Stimulated activated CD8-positive, alpha-beta memory T cell treated with anti-CD3 and anti-CD28 coated beads, Interleukin-15, amount 100 ng/mL, for 1 hour (primary cell): ENCODE results near the gene MBOAT1.

Source experiments
- DNase-seq: peaks from one replicate; pipeline ENCODE4 v3.0.0-alpha.2; 2020; ENCODE audit warnings: low read depth

Gene MBOAT1

DNA sequence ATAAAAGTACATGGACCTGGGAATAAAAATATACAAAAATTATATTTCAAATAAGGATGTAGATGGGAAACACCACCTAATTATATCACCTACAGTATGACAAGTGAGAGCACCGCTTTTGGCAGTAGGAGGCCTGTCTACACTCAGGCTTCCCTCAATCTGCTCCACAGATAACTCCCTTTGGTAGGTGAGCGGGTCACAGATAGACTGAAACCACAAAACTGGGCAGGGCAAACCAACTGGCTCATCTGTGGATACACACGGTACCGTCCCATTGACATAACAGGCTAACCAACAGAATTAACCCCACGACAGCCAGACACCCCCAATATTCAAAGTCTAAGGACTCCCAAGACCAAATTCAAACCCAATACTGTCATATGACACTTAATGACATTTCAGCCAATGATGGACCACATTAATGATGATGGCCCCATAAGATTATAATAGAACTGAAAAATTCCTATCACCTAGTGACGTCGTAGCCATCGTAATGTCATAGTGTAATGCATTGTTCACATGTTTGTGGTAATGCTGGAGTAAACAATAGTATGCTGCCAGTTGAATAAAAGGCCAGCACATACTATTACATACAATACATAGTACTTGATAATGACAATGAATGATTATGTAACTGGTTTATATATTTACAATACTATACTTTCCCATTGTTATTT lies 109.7 kb downstream of the MBOAT1 start:
- DNase-seq = no peak

DNA sequence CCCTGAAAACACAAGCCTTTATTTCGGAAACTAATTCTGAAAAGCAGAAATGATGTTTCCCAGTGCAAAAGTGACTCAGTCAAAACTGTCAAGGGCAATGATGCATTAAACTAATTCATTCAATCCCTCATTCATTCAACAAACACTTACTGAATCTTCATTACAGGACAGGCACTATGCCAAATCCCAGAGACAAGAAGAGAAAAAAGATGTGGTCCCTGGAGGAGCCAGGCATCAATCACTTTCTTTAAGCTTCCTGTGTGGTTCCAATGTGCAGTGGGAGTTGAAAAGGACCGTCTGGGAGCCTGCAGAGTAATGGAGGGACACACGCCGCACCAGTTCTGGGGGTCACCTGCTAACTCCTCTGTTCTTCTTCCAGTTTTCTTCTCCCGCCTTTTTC lies 113.1 kb downstream of the MBOAT1 start:
- DNase-seq = no peak

DNA sequence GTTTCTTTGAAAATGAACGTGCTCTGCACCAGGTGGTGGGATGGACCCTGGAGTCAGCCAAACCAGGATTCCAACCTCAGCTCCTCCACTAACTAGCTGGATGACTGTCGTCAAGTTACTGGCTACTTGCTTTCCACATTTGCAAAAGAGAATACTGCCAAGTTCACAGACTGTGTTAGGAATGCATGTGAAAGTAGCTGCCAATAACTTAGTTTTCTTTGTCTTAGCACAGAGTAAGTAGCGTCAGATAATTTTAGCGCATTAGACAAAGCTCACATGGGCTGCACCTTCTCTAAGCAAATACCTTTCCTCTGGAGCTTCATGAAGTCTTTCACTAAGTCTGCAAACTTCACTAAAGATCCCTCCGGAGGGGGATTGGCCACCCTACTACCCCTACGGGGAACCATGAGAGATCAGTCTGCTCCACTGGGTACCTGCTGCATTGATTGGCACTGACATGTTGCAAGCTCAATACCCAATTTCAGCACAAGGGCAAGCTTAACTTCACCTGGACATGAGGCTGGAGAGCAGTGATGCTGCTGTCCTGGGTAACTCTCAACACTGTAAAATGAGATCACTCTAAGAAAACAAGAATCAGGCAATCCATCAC lies 113.9 kb downstream of the MBOAT1 start:
- DNase-seq = no peak

DNA sequence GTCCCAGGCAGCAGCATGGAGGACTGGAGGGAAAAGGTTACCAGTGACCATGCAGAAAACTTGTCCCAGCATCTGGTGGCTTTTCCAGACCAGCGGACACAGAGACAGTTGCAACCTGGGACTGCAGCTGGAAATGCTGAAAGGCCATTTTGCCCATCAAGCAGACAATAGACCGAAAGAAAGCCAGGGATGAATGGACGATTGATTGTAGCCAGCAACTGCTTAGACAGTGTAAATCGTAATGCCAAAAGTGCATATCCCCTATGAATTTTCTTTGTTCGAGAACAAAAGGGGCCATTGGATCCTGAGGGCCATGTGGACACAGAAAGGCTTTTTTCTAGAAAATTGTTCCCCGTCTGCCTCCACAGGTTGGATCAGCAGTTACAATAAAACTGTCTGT lies 115.7 kb downstream of the MBOAT1 start:
- DNase-seq = no peak

DNA sequence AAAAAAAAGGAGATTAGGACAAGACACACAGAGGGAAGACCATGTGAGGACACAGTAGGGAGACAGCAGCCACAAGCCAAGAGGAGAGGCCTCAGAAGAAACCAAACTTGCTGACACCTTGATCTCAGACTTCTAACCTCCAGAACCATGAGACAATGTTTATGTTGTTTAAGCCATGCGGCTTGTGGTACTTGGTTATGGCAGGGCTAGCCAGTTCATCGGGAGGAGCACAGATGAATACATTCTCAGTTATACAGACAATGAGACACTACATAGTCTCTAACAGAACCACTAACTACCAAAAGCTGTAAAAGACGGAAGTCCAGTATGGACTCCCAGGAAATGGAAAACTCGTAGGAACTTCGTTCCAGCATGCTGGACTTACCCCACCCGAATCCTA lies 116.8 kb downstream of the MBOAT1 start:
- no peak for DNase-seq

DNA sequence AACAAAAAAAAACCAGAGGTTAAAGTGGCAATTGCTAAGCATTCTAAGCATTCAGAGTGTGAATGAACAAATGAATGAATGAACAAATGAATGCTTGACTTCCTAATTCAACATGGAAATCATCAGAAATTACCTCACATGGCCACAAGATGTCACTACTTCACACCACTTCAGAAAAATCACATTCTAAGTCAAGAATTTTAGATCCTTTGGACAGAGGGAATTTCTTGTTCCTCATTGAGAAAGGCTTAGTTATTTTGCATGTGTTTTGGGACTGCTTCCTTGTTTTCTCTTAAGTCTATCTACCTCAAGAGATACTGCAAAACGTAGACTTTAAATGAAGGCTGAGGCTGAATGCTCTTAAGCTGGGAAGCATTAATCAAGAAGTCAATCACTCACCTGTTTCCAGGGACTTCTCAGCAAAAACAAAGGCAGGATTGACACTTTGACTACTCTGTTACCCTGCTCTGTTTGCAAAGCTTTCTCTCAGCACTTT lies 120.2 kb downstream of the MBOAT1 start:
- DNase-seq = no peak

DNA sequence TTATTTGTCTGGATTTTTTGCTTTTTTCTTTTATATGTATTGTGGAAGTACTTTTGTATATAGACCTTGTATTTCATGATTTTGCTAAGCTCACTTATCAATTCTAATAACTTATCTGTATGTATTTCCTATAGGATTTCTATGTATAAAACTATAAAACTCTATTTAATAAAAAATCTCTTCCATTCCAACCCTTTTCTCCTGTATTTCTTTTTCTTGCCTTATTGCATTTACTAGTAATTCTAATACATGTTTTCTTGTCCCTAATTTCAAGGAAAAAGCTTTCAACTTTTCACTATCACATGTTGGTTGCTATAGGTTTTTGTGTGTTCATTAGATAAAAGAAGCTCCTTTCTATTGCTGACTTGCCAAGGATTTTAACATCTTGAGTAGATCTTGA lies 125.3 kb downstream of the MBOAT1 start:
- DNase-seq = no peak

DNA sequence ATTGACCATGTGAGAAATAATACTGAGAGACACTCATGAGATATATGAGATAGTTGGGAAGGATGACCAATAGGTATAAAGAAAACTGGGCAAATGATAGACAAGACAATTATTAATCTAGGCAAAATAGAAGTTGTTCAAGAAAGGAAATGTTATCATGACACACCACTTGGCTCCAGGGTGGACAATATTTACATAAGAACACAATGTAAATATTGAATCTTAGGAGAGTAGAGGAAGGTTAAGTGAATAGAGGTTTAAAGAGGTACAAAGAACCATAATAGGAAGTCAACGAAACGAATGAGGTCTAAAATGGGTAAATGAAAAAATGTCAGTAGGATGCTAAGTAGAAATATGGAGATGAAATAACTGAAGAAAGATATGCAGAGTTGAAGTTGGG lies 126.5 kb downstream of the MBOAT1 start:
- DNase-seq = no peak

DNA sequence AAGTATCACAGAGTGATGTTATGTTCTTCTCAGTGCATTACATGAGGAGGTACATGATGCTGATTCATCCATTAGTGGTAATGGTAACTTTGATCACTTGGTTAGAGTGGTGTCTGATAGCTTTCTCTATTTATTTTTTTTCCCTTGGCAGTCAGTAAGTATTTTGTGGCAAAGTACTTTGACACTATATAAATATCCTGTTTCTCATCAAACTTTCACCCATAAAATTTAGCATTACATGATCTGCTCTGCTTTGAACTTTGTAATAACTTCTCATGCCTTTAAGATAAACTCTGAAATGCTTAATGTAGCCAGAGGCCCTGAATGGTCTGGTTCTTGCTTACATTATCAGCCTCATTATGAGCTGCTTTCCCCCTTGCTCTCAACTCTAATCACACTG lies 127.9 kb downstream of the MBOAT1 start:
- DNase-seq = no peak

DNA sequence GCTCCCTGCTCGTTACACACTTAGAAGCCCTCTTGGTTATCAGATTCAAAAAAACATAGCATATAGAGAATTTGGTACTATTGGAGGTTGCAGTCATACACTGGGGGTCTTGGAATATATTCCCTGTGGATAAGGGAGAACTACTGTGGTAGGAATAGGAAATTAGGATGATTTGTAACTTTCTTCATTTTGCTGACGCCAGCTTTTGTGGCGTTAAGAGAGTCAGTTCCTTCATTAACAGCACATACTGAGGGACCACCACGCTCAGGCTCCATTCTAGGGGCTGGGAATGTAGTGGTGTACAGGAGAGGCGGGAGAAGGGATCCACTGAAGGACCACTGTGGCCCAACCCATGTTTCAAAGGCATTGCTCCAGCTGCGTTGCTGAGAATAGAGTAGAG lies 140.3 kb downstream of the MBOAT1 start:
- no peak for DNase-seq

DNA sequence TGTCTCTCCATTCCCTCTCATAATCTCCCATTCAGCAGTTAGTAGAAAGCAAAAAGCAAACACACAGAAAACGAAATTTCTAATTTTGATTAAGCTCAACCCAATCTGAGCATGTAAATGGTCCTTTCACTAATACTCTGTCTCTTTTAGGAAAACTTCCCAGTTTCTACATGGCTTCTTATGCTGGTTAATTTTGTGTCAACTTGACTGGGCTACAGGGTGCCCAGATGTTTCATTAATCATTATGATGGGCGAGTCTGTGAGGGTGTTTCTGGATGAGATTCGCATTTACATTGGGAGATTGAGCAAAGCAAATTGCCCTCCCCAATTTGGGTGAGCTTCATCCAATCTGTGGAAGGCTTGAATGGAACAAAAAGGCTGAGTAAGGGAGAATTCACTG lies 142.2 kb downstream of the MBOAT1 start:
- no peak for DNase-seq

DNA sequence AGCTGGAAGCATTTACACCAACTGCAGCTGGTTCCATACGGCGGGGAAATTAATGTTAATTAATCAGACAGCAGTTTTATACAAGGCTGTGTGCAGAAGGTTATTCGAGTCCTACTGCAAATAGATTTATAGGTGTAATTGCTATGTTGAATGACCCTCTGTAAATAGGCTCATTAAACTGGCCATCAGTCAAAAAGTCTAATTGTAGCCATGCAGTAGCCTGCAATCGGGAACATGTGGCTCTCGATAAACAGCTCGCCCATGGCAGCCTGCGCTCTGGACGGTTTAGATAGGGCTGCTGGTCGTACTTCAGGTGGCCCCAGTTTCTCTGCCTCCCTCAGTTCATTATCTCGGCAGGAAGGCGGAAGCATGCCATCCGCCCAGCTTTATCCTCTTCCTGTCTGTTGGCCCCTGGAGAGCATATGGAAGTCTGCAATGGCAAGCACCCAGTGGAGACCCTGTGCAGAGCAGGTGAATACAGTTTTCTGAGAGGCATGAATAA lies 143.2 kb downstream of the MBOAT1 start:
- no peak for DNase-seq

DNA sequence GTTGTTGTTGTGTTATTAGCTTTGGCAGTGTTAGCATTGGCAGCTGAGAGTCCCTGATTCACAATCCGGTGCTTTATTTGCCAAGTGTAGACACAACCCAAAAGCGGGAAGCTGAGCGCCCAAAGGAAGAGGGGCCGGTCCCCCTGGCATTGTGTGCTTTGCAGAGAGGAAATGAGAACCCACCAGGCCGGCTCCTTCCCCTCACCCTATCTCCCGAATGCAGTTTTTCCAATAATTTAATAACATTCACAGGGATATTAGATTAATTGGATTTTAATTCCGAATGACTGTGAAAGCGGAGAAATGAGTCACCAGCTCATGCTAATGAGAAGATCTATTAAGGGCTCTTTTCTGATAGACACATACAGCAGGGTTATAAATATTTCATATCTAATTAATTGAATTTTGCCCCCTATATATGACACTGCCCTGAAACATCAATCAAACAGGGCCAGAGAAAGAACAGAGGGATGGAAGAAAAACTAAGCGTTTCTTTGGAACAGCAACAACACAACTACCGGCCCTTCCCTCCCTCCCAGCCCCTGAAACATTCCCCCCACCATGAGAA lies 143.8 kb downstream of the MBOAT1 start:
- no peak for DNase-seq

DNA sequence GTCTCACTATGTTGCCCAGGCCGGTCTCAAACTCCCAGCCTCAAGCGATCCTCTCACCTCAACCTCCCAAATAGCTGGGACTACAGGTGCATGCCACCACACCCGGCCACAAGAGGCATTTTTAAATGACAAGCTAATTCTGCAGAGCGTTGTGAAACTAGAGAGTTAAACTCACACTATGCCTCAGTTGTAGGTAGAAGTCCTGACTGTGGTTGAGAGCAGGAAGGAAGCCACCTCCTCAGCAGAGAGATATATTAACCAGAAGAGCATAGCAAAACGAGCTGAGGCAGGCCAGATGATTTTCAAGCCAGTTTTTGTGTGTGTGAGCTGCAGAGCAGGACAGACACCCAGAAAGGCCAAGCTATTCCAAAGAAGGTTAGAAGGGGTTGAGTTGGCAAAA lies 150.3 kb downstream of the MBOAT1 start:
- DNase-seq = no peak

DNA sequence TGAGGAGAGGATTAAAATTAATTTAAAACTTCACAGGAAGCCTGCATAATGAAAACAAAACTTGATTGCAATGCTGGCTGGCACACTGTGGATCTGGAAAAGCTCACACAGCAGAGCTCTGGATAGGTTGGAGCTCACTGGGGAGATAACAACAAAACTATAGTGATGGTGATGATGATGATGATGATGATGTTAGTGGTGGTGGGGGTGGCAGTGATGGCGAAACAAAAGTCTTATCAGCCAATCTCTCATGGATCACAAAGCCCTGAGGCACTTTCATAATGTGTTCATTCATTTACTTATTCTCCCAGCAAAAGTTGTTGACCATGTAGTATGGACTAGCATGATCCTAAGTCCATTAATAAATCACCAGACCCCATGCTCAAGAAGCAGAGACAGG lies 152.0 kb downstream of the MBOAT1 start:
- DNase-seq = no peak

DNA sequence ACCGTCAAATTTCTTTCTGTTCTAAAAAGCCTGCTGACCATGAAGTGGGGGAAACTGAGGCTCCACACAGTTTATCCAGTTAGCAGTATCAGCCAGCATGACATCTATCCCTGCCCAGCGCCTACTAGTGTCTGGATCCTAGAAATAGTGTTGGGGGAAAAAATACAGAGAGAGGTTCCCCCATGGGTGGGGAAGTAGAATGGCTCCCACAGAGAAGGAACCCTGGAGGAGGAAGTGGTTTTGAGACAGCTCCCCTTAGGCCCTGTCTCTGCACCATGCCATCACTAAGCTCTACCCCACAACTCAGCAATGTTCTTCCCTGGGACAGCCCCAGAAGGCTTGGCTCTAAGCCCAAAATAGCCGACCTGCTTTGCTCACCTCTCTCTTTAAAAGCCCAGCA lies 153.4 kb downstream of the MBOAT1 start:
- no peak for DNase-seq

DNA sequence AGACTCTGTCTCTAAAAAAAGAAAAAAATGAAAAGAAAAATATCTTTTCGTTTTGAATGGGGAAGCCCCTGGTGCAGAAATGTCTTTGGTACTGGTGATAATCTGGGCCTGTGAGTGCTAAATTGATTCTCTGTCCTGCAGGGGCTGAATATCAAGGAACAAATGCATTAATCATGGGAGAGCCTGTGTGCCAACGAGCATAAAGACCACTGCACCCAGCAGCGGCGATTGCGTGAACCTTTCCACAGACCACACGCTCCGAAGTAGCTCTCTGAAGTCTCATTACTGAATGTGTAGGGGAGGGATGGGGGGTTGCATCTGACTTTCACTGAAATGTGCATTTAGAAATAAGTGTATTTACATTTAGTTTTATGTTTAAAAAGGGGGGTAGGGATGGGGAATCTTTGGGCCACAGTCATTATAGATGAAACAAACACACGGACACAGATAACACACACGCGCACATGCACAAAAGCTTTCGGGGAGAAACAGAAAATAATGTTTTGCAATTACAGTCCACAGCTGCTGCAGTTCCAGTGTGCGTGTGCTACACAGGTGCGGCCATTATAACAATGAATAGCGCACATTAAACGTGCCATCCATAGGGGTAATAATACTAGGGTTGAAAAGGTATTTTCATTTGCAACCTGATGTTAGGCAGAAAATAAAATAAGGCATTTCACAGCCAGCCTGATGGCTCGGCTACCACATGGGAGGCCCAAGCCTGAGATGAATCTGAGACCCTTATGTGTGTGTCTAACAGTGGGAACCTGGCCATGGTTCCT lies 154.0 kb downstream of the MBOAT1 start:
- no peak for DNase-seq

DNA sequence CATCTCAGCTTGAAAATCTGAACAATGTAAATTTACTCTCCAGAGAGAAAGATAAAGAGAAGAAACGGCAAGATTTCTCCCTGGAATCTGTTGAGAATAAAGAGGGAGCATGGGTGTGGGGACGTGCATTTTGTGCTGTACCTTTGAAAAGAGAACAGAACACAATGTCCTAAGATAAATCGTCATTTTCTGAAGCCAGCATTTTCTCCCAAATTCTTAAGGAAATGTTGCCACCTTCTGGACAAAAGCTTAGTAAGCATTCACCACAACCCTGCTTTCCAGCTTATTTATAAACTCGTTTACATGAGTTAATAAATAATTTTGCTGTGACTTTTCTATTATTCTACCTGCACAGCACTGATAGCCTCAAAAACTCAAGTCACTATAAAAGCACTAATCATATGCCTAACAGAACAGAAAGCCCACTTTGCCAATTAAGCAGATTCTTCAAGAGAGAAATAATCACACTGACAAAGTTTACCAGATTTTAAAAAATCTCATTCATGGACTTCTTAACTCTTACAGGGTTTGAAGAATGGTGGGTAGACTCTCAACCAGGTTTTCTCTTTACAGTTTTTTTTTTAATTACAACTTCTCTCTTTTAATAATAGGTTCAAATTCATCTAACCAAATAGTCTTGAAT lies 155.8 kb downstream of the MBOAT1 start:
- no peak for DNase-seq

DNA sequence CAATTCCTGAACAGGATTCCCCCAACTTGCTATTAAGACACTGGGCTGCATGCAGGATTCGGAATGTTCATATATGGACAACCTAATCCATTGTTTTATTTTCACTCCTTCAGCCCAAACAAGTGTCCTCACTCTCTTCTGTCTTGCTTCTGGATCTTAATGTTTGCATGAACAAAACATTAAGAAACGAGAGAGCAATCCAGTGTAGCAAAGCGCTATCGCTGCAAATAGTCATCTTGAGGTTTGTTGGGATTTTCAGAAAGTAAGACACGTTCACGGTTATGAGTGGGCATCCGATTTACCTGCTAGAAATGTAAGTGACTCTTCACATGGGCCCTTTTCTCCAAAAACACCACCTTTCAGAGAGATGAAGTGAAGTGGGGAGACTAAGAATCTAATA lies 156.4 kb downstream of the MBOAT1 start:
- no peak for DNase-seq
